Measurements from ENCODE around the gene SRGAP2C.
"Not testable (repeated sequence)": the region's sequence is repeated elsewhere in the genome, so short reads cannot be mapped to it uniquely, and the experiment has no call there.

SRGAP2C gene

GRCh38 chr1:121346654-121347053, 161.9 kb downstream of the SRGAP2C start:
- DNase-seq = not testable (repeated sequence)

- peak; percentile 0 for DNase-seq
Measured at GRCh38 chr1:121347476-121347875, 162.7 kb downstream of the SRGAP2C start.

- DNase-seq = not testable (repeated sequence)
Measured at GRCh38 chr1:121348115-121348514, 163.3 kb downstream of the SRGAP2C start.

- not testable (repeated sequence) for DNase-seq
Measured at GRCh38 chr1:121349332-121349967, 164.7 kb downstream of the SRGAP2C start.

GRCh38 chr1:121355711-121356420, 171.1 kb downstream of the SRGAP2C start:
- DNase-seq = not testable (repeated sequence)

GRCh38 chr1:121356819-121357218, 172.0 kb downstream of the SRGAP2C start:
- not testable (repeated sequence) for DNase-seq

- not testable (repeated sequence) for DNase-seq
Measured at GRCh38 chr1:121360531-121360930, 175.8 kb downstream of the SRGAP2C start.

GRCh38 chr1:121361451-121362233, 176.9 kb downstream of the SRGAP2C start:
- not testable (repeated sequence) for DNase-seq

- DNase-seq = not testable (repeated sequence)
Measured at GRCh38 chr1:121362234-121362883, 177.6 kb downstream of the SRGAP2C start.

GRCh38 chr1:121365316-121365715, 180.5 kb downstream of the SRGAP2C start:
- peak; percentile 1 for DNase-seq

- peak; percentile 29 for DNase-seq
Measured at GRCh38 chr1:121365723-121366122, 180.9 kb downstream of the SRGAP2C start.

GRCh38 chr1:121366171-121366570, 181.4 kb downstream of the SRGAP2C start:
- DNase-seq = not testable (repeated sequence)

- not testable (repeated sequence) for DNase-seq
Measured at GRCh38 chr1:121368910-121369309, 184.1 kb downstream of the SRGAP2C start.

GRCh38 chr1:121369959-121370358, 185.2 kb downstream of the SRGAP2C start:
- not testable (repeated sequence) for DNase-seq

- DNase-seq = not testable (repeated sequence)
Measured at GRCh38 chr1:121374851-121375367, 190.1 kb downstream of the SRGAP2C start.

- not testable (repeated sequence) for DNase-seq
Measured at GRCh38 chr1:121376986-121377385, 192.2 kb downstream of the SRGAP2C start.

GRCh38 chr1:121378757-121379156, 194.0 kb downstream of the SRGAP2C start:
- not testable (repeated sequence) for DNase-seq

GRCh38 chr1:121384754-121385153, 200.0 kb downstream of the SRGAP2C start:
- not testable (repeated sequence) for DNase-seq

- not testable (repeated sequence) for DNase-seq
Measured at GRCh38 chr1:121385162-121385561, 200.4 kb downstream of the SRGAP2C start.

- not testable (repeated sequence) for DNase-seq
Measured at GRCh38 chr1:121385563-121386288, 201.0 kb downstream of the SRGAP2C start.

- DNase-seq = not testable (repeated sequence)
Measured at GRCh38 chr1:121386319-121386948, 201.7 kb downstream of the SRGAP2C start.
